Hepatocyte (in vitro differentiated cells): ENCODE measurements around the gene COL4A2. TPM values are rescaled to one million over a fixed set of nuclear protein-coding genes. Genes with fewer than 3 reads are reported as not detected.
A peak's percentile ranks its signal among the peaks of the same experiment; 100 is the strongest.

Experiments used
- DNase-seq: peaks from one replicate; pipeline ENCODE4 v3.0.0-alpha.2; 2016; ENCODE audit warnings: low spot score
- H2AFZ ChIP-seq: fragments of 200-600 bp; sonication (generic); 2 replicates; pipeline ENCODE4 v1.6.0; 2016; ENCODE audit warnings: antibody characterized with exemption, mild to moderate bottlenecking
- H3K27ac ChIP-seq: fragments of 200-600 bp; sonication (generic); 2 replicates; pipeline ENCODE4 v1.5.1; 2016; ENCODE audit warnings: mild to moderate bottlenecking
- H3K27me3 ChIP-seq: fragments of 200-600 bp; sonication (generic); 2 replicates; pipeline ENCODE4 v1.6.1; 2016
- H3K36me3 ChIP-seq: fragments of 200-600 bp; sonication (generic); replicated peaks from 2 replicates; pipeline ENCODE4 v1.5.1; 2016; ENCODE audit warnings: low read depth; ENCODE audit not compliant: insufficient read depth
- H3K4me1 ChIP-seq: fragments of 200-600 bp; sonication (generic); 2 replicates; pipeline ENCODE4 v1.5.1; 2016; ENCODE audit warnings: mild to moderate bottlenecking, moderate library complexity; ENCODE audit not compliant: insufficient read depth
- H3K4me2 ChIP-seq: fragments of 200-600 bp; sonication (generic); 2 replicates; pipeline ENCODE4 v1.6.0; 2016
- H3K4me3 ChIP-seq: fragments of 200-600 bp; sonication (generic); 2 replicates; pipeline ENCODE4 v1.5.1; 2016; ENCODE audit warnings: mild to moderate bottlenecking
- H3K79me2 ChIP-seq: fragments of 200-600 bp; sonication (generic); 2 replicates; pipeline ENCODE4 v1.6.0; 2017; ENCODE audit warnings: mild to moderate bottlenecking
- H3K9me2 ChIP-seq: fragments of 200-600 bp; sonication (generic); replicated peaks from 2 replicates; pipeline ENCODE4 v1.6.0; 2017; ENCODE audit warnings: mild to moderate bottlenecking; ENCODE audit not compliant: insufficient read depth
- H3K9me3 ChIP-seq: fragments of 200-600 bp; sonication (generic); 2 replicates; pipeline ENCODE4 v1.5.1; 2016; ENCODE audit warnings: low read depth, mild to moderate bottlenecking
- H4K20me1 ChIP-seq: fragments of 200-600 bp; sonication (generic); 2 replicates; pipeline ENCODE4 v1.6.0; 2016; ENCODE audit warnings: mild to moderate bottlenecking; ENCODE audit not compliant: insufficient read depth, poor library complexity, severe bottlenecking
- CTCF ChIP-seq: fragments of 200-600 bp; sonication (generic); IDR thresholded peaks from 2 replicates; pipeline ENCODE4 v1.5.1; 2016; ENCODE audit warnings: antibody characterized with exemption, mild to moderate bottlenecking; ENCODE audit not compliant: poor library complexity
- EZH2 ChIP-seq: fragments of 200-600 bp; sonication (generic); IDR thresholded peaks from 2 replicates; pipeline ENCODE4 v1.6.1; 2016; ENCODE audit warnings: antibody characterized with exemption, mild to moderate bottlenecking, borderline replicate concordance
- EZH2phosphoT487 ChIP-seq: fragments of 200-600 bp; sonication (generic); IDR thresholded peaks from one replicate; pipeline ENCODE4 v1.6.1; 2018; ENCODE audit warnings: antibody characterized with exemption, mild to moderate bottlenecking, low read depth, moderate library complexity; ENCODE audit not compliant: unreplicated experiment, severe bottlenecking
- WGBS: methylation state at CpG from one replicate; pipeline ENCODE4 v1.1.6; 2016; ENCODE audit warnings: low lambda C conversion rate; ENCODE audit errors: missing lambda C conversion rate; 5-methylcytosine and 5-hydroxymethylcytosine counted together
- polyA plus RNA-seq: library from polyadenylated mRNA; unstranded; fragments of >200 nt; fragmentation: Nextera tagmentation; extraction: Ambion mirVana; gene quantifications from 2 replicates; pipeline ENCODE4 v1.2.1, GENCODE V29; 2016
- total RNA-seq: library from RNA; depleted of rRNA; stranded (reverse); fragments of >200 nt; gene quantifications from 2 replicates; pipeline ENCODE4 v1.2.3, GENCODE V29; 2014

COL4A2 gene
- total and polyA plus RNA-seq, 2 experiments from 2014 or later = 171 to 221 TPM

- H3K9me3 ChIP-seq = no peaks in the 10 kb centered on the region
- H3K79me2 ChIP-seq = peaks cover 25% of the 10 kb centered on the region
- H4K20me1 ChIP-seq = no peaks in the 10 kb centered on the region
- H3K9me2 ChIP-seq = no peaks in the 10 kb centered on the region
- no peaks in the 10 kb centered on the region for H3K36me3 ChIP-seq
- H3K4me2 ChIP-seq = no peak overlapping the region
- no peak for DNase-seq
- TF ChIP-seq EZH2 = no peak
- TF ChIP-seq EZH2phosphoT487 = no peak
- no peak for TF ChIP-seq CTCF
- WGBS = 77% methylated on average over 21 of the region's 21 CpGs
- no peak overlapping the region for H2AFZ ChIP-seq
- H3K27me3 ChIP-seq = no peaks in the 10 kb centered on the region
- no peak overlapping the region for H3K27ac ChIP-seq
- H3K4me3 ChIP-seq = no peak overlapping the region
- H3K4me1 ChIP-seq = peaks cover 28% of the 10 kb centered on the region
Measured at GRCh38 chr13:110524541-110525257, 217.6 kb downstream of the COL4A2 start.

- no peaks in the 10 kb centered on the region for H3K27me3 ChIP-seq
- H3K4me2 ChIP-seq = no peak overlapping the region
- WGBS = 79% methylated on average over 25 of the region's 25 CpGs
- H3K79me2 ChIP-seq = peaks cover 28% of the 10 kb centered on the region
- H3K36me3 ChIP-seq = no peaks in the 10 kb centered on the region
- H3K27ac ChIP-seq = no peak overlapping the region
- no peak overlapping the region for H2AFZ ChIP-seq
- TF ChIP-seq EZH2phosphoT487 (no peak), EZH2 (no peak), CTCF (no peak)
- no peaks in the 10 kb centered on the region for H3K9me2 ChIP-seq
- H4K20me1 ChIP-seq = no peaks in the 10 kb centered on the region
- H3K9me3 ChIP-seq = no peaks in the 10 kb centered on the region
- no peak for DNase-seq
- peaks cover 28% of the 10 kb centered on the region for H3K4me1 ChIP-seq
- no peak overlapping the region for H3K4me3 ChIP-seq
Measured at GRCh38 chr13:110525328-110526319, 218.5 kb downstream of the COL4A2 start.

GRCh38 chr13:110528371-110528770 lies 221.3 kb downstream of the COL4A2 start:
- Histone ChIP-seq H3K4me1 (peaks cover 23% of the 10 kb centered on the region), H3K4me2 (no peak overlapping the region), H3K36me3 (no peaks in the 10 kb centered on the region), H2AFZ (no peak overlapping the region), H3K4me3 (no peak overlapping the region), H3K79me2 (peaks cover 54% of the 10 kb centered on the region), H3K9me3 (no peaks in the 10 kb centered on the region), H3K27ac (peak overlapping the region; percentile 81), H4K20me1 (no peaks in the 10 kb centered on the region), H3K27me3 (no peaks in the 10 kb centered on the region), H3K9me2 (no peaks in the 10 kb centered on the region)
- DNase-seq = peak; percentile 57
- TF ChIP-seq EZH2 (no peak), EZH2phosphoT487 (no peak), CTCF (no peak)
- WGBS = 60% methylated on average over 5 of the region's 5 CpGs
